Neural progenitor cell (in vitro differentiated cells): Measurements from ENCODE around the gene CARMIL1. TPM values are rescaled to one million over a fixed set of nuclear protein-coding genes. Genes with fewer than 3 reads are reported as not detected.

Experiments
- DNase-seq: peaks from one replicate; pipeline ENCODE4 v3.0.0-alpha.2; 2016; ENCODE audit warnings: low spot score
- H2AFZ ChIP-seq: fragments of 200-600 bp; sonication (generic); replicated peaks from 2 replicates; pipeline ENCODE4 v1.6.1; 2016; ENCODE audit warnings: antibody characterized with exemption
- H3F3A ChIP-seq: fragments of 200-600 bp; sonication (generic); 2 replicates; pipeline ENCODE4 v1.6.1; 2016; ENCODE audit warnings: antibody characterized with exemption, low read depth
- H3K27ac ChIP-seq: fragments of 200-600 bp; sonication (generic); 2 replicates; pipeline ENCODE4 v1.5.1; 2016; ENCODE audit warnings: mild to moderate bottlenecking
- H3K27me3 ChIP-seq: fragments of 200-600 bp; sonication (generic); 2 replicates; pipeline ENCODE4 v1.6.1; 2016; ENCODE audit warnings: mild to moderate bottlenecking, moderate library complexity
- H3K36me3 ChIP-seq: fragments of 200-600 bp; sonication (generic); 2 replicates; pipeline ENCODE4 v1.5.1; 2016
- H3K4me1 ChIP-seq: fragments of 200-600 bp; sonication (generic); 2 replicates; pipeline ENCODE4 v1.6.1; 2016; ENCODE audit warnings: mixed run types
- H3K4me2 ChIP-seq: fragments of 200-600 bp; sonication (generic); 2 replicates; pipeline ENCODE4 v1.6.1; 2016
- H3K4me3 ChIP-seq: fragments of 200-600 bp; sonication (generic); 2 replicates; pipeline ENCODE4 v1.5.1; 2016
- H3K79me2 ChIP-seq: fragments of 200-600 bp; sonication (generic); 2 replicates; pipeline ENCODE4 v1.6.1; 2016; ENCODE audit warnings: low read depth
- H3K9ac ChIP-seq: fragments of 200-600 bp; sonication (generic); 2 replicates; pipeline ENCODE4 v1.6.1; 2016
- H3K9me3 ChIP-seq: fragments of 200-600 bp; sonication (generic); 2 replicates; pipeline ENCODE4 v1.5.1; 2016; ENCODE audit warnings: low read depth
- H4K20me1 ChIP-seq: fragments of 200-600 bp; sonication (generic); 2 replicates; pipeline ENCODE4 v1.6.1; 2016; ENCODE audit warnings: low read depth
- H3K27ac Mint-ChIP-seq: 3 replicates; pipeline ENCODE4 v1.8.0; 2021; ENCODE audit warnings: mixed read lengths
- H3K27me3 Mint-ChIP-seq: 2 replicates; pipeline ENCODE4 v1.8.0; 2022; ENCODE audit warnings: low read depth, mild to moderate bottlenecking, inconsistent platforms, moderate library complexity, mixed read lengths; ENCODE audit not compliant: insufficient read depth
- H3K36me3 Mint-ChIP-seq: 3 replicates; pipeline ENCODE4 v1.8.0; 2021; ENCODE audit warnings: mixed read lengths
- H3K4me1 Mint-ChIP-seq: 3 replicates; pipeline ENCODE4 v1.8.0; 2021; ENCODE audit warnings: mixed read lengths
- H3K4me3 Mint-ChIP-seq: 3 replicates; pipeline ENCODE4 v1.8.0; 2021; ENCODE audit warnings: mild to moderate bottlenecking, moderate library complexity, mixed read lengths
- H3K9me3 Mint-ChIP-seq: 3 replicates; pipeline ENCODE4 v1.8.0; 2020; ENCODE audit warnings: mixed read lengths
- CTCF ChIP-seq: fragments of 200-600 bp; sonication (generic); IDR thresholded peaks from 2 replicates; pipeline ENCODE4 v1.5.1; 2017; ENCODE audit warnings: antibody characterized with exemption, mild to moderate bottlenecking
- EZH2 ChIP-seq: fragments of 200-600 bp; sonication (generic); IDR thresholded peaks from 2 replicates; pipeline ENCODE4 v1.6.1; 2017; ENCODE audit warnings: antibody characterized with exemption, mild to moderate bottlenecking, moderate library complexity
- EZH2phosphoT487 ChIP-seq: fragments of 200-600 bp; sonication (generic); IDR thresholded peaks from 2 replicates; pipeline ENCODE4 v1.6.1; 2017; ENCODE audit warnings: antibody characterized with exemption
- total RNA-seq: library from RNA; depleted of rRNA; stranded (reverse); fragments of >200 nt; gene quantifications from 2 replicates; pipeline ENCODE4 v1.2.3, GENCODE V29; 2015; ENCODE audit warnings: low replicate concordance

Gene CARMIL1
- total RNA-seq, 1 donor from 2014 or later: 13.3 TPM

GRCh38 chr6:25603251-25603650 is 324.1 kb downstream of the CARMIL1 start:
- no peak for DNase-seq
- Histone ChIP-seq H3K4me1 (no peaks in the 10 kb centered on the region), H3K4me2 (no peak overlapping the region), H3K27ac (no peak overlapping the region), H3K9me3 (no peaks in the 10 kb centered on the region), H3K36me3 (no peaks in the 10 kb centered on the region), H4K20me1 (no peaks in the 10 kb centered on the region), H3K9ac (no peak overlapping the region), H3K4me3 (no peak overlapping the region), H3K79me2 (no peaks in the 10 kb centered on the region), H3F3A (no peaks in the 10 kb centered on the region), H3K27me3 (no peaks in the 10 kb centered on the region), H2AFZ (no peak overlapping the region)
- H3K4me3 Mint-ChIP-seq: no peak overlapping the region
- no peaks in the 10 kb centered on the region for H3K4me1 Mint-ChIP-seq
- H3K9me3 Mint-ChIP-seq: no peaks in the 10 kb centered on the region
- no peaks in the 10 kb centered on the region for H3K27me3 Mint-ChIP-seq
- TF ChIP-seq EZH2phosphoT487: no peak
- no peak for TF ChIP-seq CTCF
- no peak for TF ChIP-seq EZH2
- H3K36me3 Mint-ChIP-seq: peaks cover 2% of the 10 kb centered on the region
- no peak overlapping the region for H3K27ac Mint-ChIP-seq

- Mint-ChIP-seq H3K27me3 (no peaks in the 10 kb centered on the region), H3K4me3 (no peak overlapping the region), H3K27ac (no peak overlapping the region), H3K9me3 (no peaks in the 10 kb centered on the region), H3K36me3 (peaks cover 2% of the 10 kb centered on the region), H3K4me1 (no peaks in the 10 kb centered on the region)
- Histone ChIP-seq H3F3A (no peaks in the 10 kb centered on the region), H3K4me1 (no peaks in the 10 kb centered on the region), H3K27me3 (no peaks in the 10 kb centered on the region), H3K36me3 (no peaks in the 10 kb centered on the region), H3K9me3 (no peaks in the 10 kb centered on the region), H3K79me2 (no peaks in the 10 kb centered on the region), H3K4me2 (no peak overlapping the region), H4K20me1 (no peaks in the 10 kb centered on the region), H2AFZ (no peak overlapping the region), H3K9ac (no peak overlapping the region), H3K27ac (no peak overlapping the region), H3K4me3 (no peak overlapping the region)
- TF ChIP-seq CTCF (no peak), EZH2phosphoT487 (no peak), EZH2 (no peak)
- no peak for DNase-seq
Observed at GRCh38 chr6:25606151-25606550, 327.0 kb downstream of the CARMIL1 start.

GRCh38 chr6:25608558-25609174 is 329.5 kb downstream of the CARMIL1 start:
- no peak for DNase-seq
- Mint-ChIP-seq H3K4me3 (no peak overlapping the region), H3K27me3 (no peaks in the 10 kb centered on the region), H3K9me3 (no peaks in the 10 kb centered on the region), H3K4me1 (no peaks in the 10 kb centered on the region), H3K27ac (no peak overlapping the region), H3K36me3 (peaks cover 2% of the 10 kb centered on the region)
- no peaks in the 10 kb centered on the region for H4K20me1 ChIP-seq
- no peak overlapping the region for H3K4me2 ChIP-seq
- H3K4me3 ChIP-seq: no peak overlapping the region
- H3K79me2 ChIP-seq: no peaks in the 10 kb centered on the region
- H3K9ac ChIP-seq: no peak overlapping the region
- no peak for TF ChIP-seq EZH2
- no peaks in the 10 kb centered on the region for H3K4me1 ChIP-seq
- no peaks in the 10 kb centered on the region for H3K27me3 ChIP-seq
- H2AFZ ChIP-seq: no peak overlapping the region
- no peaks in the 10 kb centered on the region for H3K36me3 ChIP-seq
- H3K9me3 ChIP-seq: no peaks in the 10 kb centered on the region
- H3F3A ChIP-seq: no peaks in the 10 kb centered on the region
- H3K27ac ChIP-seq: no peak overlapping the region

- Histone ChIP-seq H3K9me3 (no peaks in the 10 kb centered on the region), H3K9ac (no peak overlapping the region), H3K79me2 (no peaks in the 10 kb centered on the region), H3K4me3 (no peak overlapping the region), H2AFZ (no peak overlapping the region), H3K4me2 (no peak overlapping the region), H3K4me1 (no peaks in the 10 kb centered on the region), H4K20me1 (no peaks in the 10 kb centered on the region), H3K27me3 (no peaks in the 10 kb centered on the region), H3K36me3 (no peaks in the 10 kb centered on the region), H3F3A (no peaks in the 10 kb centered on the region), H3K27ac (no peak overlapping the region)
- H3K4me3 Mint-ChIP-seq: no peak overlapping the region
- no peaks in the 10 kb centered on the region for H3K27me3 Mint-ChIP-seq
- H3K36me3 Mint-ChIP-seq: no peaks in the 10 kb centered on the region
- no peak overlapping the region for H3K27ac Mint-ChIP-seq
- DNase-seq: no peak
- TF ChIP-seq EZH2: no peak
- TF ChIP-seq EZH2phosphoT487: no peak
- no peak for TF ChIP-seq CTCF
- H3K4me1 Mint-ChIP-seq: no peaks in the 10 kb centered on the region
- H3K9me3 Mint-ChIP-seq: no peaks in the 10 kb centered on the region
Observed at GRCh38 chr6:25612666-25613065, 333.5 kb downstream of the CARMIL1 start.
